HG02571 (cell line): ENCODE results near the gene HDAC8.

Experiments
- ATAC-seq: cut with Tn5 transposase; IDR thresholded peaks from one replicate; pipeline ENCODE4 v1.9.1; 2021; ENCODE audit warnings: mild to moderate bottlenecking, moderate library complexity; ENCODE audit not compliant: unreplicated experiment

Gene HDAC8

DNA sequence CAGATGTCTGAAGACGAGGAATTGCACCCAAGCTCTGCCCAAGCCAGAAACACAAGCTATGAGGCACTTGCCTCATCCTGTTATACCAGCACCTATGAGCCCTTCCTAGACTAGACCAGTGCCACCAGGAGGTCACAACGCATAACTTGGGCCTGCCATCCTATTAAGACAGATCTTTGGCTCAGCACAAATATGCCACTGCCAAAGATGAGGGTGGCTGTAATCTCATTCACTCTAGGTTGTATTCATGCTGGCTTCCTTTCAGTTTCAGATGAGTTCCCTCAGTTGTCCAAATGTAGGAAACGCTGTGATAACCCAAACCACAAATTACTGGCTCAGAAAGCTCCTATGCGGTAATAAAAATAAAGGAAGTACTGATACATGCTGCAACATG is 190.4 kb downstream of the HDAC8 start:
- no peak for ATAC-seq

DNA sequence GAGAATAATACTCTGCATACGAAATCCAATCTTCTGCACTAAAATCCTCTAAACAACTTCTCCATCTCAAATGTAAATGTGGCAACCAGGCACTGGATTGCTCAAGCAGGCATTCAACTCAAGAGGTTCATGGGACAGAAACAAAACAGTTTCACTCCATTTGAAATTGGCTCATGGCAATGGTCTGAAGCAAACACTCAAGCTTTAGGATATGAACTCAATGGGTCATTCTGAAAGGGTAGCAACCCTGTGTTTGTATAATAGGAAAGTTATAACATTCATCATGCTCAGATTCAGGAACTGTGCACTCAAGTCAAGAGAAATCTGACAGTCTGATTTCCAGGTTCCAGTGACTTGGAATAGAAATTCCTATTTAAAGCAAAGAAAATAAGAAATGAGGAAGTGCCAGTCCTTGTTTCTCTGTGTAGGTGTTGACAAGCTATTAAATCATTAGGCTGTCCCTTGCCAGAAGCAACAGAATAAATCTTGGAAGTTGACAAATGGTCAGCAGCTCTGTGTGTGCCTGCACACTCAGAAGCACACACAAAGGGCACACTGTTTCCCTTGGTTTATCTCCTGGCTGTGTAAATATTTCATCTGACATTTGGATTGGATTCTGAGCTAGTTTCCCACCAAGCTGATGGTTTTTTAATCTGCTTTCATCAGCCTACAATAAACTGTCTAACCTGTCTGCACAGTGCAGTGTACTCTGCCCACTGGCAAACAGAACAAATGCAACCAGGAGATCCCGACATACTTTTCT is 191.0 kb downstream of the HDAC8 start:
- ATAC-seq = no peak

DNA sequence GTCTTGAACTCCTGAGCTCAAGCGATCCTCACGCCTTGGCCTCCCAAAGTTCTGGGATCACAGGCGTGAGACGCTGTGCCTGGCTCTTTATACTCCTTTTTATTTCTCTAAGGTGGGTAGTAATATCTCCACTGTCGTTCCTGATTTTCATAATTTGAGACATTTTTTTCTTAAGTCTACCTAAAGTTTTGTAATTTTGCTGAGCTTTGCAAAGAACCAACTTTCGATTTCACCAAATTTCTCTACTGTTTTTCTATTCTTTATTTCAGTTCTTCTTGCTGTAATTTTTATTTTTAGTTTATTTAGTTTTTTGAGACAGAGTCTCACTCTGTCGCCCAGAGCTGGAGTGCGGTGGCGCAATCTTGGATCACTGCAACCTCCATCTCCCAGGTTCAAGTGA is 196.5 kb downstream of the HDAC8 start:
- ATAC-seq = no peak

DNA sequence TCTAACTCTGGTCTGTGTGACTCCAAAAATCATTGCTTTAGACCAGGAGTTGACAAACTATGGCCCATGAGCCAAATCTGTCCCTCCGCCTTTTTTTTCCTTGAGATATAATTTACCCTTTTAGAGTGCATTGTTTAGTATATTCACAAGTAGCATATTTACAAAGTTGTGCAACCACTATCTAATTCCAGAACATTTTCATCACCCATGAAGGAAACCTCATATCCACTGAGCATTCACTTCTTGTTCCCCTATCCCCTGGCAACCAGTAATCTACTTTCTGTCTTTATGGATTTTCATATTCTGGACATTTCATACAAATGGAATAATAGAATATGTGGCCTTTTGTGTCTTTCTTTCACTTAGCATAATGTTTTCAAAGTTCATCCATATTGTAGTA is 199.5 kb downstream of the HDAC8 start:
- ATAC-seq = no peak

GRCh38 chrX:72372735-72373134 is 199.9 kb downstream of the HDAC8 start:
- ATAC-seq = no peak

DNA sequence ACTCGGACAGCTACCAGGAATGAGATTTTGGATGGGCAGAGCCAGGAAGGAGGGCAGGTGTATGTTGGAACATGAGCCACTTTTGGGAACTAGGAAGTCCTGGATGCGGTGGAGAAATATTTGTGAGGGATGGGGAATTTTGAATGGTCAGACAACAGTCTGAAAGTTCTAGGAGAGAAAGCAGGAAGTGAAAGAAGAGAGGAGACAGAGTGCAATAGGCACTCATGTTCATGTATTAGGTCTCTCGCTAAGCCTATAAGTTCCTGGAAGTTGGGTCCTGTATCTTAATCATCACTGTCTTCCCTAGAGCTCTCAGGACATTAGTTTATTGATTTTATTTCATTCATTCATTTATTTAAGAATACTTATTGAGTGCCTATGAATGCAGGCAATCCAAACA is 201.2 kb downstream of the HDAC8 start:
- no peak for ATAC-seq

GRCh38 chrX:72368796-72369195 is 203.8 kb downstream of the HDAC8 start:
- no peak for ATAC-seq

DNA sequence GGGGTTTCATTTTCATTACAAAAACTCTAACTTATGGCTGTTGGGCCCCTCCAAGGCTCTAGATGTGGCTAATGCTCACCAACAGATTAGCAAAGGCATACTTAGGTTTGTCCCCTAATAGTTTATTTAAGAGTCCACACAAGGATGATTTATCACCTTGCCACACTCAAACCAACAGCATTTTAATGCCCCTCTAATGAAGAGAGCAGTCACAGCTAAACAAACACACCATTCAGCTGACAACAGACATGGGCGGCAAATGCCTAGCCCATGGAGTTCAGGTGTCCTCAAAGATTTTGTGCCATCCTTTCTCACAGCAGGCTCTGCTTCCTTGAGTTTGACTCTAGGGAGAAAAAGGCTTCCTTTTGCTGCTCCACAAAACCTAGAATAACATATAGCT is 205.1 kb downstream of the HDAC8 start:
- ATAC-seq = no peak

DNA sequence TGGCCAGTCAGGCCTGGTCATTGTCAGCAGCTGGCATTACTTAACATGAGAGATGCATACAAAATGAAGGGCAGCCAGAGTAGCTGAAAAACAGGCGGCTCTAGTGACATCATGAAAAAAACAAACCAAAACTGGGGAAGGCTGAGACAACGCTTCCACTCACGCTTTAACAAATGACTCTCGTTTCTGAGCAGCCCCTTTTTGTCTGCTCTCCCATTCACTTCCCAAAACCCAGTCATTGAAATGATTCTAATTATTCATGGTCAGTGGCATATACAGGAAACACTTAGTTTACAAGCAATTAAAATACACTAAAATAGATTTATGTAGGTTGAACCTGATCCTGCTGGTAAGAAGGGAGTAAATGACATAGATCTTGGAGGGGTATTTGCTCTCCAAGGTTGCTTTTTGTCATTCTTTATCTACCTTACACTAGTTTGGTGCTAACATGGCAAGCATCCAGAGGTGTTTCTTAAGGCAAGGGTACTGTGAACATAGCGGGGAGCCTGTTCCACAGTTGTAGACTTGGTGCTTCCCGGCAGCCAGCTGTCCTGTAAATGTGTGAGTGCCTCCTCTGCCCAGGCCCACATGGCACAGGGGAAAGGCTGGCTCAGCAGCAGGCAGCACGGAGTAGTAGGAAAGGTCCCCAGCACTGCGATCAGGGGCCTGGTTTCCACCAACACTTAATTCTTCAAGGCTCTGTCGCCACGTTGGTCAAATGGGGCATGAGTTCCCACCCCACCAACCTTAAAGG is 205.8 kb downstream of the HDAC8 start:
- ATAC-seq = no peak

DNA sequence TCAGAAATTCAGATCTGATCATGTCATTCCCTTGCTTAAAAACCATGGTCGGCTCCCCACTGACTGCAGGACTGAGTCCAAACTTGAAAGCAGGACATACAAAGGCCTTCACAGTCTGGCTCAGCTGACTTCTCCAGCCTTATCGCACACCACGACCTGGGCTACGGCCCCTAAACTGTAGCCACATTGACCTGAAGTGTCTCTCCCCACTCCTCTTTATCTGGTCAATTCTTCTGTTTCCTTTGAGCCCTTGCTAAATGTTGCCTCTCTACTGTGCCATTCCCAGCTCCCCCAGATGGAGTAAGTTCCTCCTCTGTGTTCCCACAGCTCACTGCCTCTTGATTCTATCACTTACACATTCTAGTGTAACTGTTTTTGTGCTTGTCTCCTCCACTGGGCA is 206.5 kb downstream of the HDAC8 start:
- no peak for ATAC-seq

DNA sequence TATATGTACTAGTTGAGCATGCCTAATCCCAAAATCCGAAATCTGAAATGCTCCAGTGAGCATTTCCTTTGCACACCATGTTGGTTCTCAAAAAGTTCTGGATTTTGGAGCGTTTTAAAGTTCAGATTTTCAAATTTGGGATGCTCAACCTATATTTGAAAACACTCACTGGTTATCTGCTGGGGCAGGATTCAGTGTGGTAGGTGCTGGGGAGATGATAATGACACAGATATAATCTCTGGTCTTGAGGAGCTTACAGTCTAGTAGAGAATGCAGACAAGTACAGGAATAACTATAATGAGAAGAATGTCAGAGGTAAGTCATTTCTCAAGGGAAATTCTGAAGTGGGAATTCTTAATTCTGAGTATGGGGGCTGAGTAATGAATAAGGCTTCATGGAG is 207.5 kb downstream of the HDAC8 start:
- ATAC-seq = no peak

- no peak for ATAC-seq
Measured at GRCh38 chrX:72360326-72360725, 212.3 kb downstream of the HDAC8 start.

DNA sequence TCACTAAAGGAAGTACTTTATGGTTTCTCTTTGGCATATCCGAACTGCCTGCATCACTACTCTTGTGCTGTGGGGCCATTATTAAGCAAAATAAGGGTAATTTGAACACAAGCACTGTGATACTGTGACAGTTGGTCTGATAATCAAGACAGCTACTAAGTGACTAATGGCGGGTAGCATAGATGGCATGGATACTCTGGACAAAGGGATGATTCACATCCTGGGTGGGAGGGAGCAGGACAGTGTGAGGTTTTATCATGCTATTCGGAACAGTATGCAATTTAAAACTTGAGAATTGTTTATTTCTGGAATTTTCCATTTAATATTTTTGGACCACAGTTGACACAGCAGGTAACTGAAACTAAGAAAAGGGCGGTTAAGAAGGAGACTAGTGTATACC is 214.3 kb downstream of the HDAC8 start:
- no peak for ATAC-seq

DNA sequence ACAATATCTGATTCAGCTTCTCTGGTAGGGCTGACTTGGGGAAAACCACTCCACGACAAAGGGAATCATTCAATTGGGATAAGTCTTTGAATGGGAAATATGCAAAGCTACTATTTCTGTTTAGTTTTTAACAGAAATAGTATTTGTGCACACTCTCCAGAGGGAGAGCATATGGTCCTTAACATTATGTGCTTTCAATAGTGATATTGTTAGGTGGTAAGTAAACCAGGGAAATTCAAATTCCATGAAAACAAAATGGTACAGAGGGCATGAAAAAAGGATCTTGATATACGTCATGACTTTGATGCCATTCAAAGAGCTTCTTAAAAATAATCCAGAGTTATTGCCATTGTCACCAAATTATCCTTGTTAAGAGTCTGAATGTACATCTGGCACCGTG is 219.9 kb downstream of the HDAC8 start:
- no peak for ATAC-seq

DNA sequence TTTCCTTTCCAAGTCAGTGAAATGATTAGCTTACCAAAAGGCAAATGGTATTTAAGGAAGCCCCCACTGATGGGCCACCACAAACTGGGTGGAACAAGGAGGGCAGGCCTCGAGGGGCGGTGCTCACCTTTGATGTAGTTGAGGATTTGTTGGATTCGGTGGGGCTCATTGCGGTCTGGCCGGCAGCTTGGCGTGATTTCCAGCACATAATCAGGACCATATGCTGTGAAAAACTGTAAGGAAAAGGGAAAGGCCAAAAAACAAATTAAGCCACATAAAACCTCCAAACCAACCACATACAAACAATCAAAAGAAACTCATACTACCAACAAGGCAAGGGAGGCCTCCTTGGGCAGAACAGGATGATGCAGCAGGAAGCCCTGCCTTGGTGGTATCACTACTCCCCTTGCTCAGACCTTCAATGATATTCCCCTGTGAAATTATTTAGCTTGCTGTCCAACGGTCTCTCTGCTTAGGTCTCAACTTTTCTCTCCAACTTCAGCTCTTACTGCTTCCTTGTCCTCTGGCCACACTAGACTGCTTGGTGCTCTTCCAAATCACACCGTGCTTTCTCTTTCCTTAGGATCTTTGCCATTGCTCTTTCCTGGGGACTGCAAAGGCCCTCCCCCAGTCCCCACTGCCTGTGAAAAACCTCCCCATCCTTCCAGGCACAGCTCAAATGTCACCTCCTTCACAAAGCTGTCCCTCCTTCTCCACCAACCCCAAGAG is 220.9 kb downstream of the HDAC8 start:
- ATAC-seq = no peak

DNA sequence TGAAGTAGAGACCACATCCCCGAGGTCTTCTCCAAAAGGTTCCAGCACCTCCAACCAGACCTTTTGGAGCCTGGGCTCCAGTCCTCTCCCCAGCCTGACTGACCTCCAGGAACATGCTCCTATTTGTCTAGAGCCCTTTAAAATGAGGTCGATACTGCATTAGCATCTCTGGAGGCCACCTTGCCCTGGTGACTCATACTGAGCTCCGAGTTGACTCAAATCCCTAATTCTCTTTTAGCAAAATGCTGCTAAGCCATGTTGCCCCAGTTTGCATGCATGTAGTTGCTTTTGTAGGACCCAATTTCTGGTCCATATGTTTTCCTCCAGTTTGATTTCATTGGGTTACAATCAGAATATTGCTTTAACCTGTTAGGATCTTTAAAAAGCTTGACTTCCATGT is 223.5 kb downstream of the HDAC8 start:
- ATAC-seq = peak; percentile 94

- no peak for ATAC-seq
Measured at GRCh38 chrX:72348247-72348979, 224.2 kb downstream of the HDAC8 start.

DNA sequence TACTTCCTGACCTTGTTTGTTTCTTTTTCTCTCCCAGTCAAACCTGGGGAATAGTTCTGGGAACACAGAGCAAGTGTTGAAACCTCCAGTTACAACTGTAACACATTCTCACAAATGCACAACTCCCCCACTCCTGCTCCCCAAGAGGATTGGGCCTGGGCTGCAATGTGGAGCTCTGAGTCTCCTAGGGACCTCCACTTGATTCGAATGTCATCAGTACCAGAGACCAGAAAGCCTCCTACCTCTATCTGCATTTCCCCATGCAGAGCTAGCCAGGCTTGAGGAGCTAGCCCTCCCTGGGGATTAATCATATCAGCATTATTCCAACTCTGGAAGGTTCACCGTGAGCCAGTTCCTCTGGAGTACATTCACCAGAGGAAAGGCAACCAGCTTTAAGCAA is 225.3 kb downstream of the HDAC8 start:
- ATAC-seq = no peak

- ATAC-seq = no peak
Measured at GRCh38 chrX:72346302-72346949, 226.2 kb downstream of the HDAC8 start.

DNA sequence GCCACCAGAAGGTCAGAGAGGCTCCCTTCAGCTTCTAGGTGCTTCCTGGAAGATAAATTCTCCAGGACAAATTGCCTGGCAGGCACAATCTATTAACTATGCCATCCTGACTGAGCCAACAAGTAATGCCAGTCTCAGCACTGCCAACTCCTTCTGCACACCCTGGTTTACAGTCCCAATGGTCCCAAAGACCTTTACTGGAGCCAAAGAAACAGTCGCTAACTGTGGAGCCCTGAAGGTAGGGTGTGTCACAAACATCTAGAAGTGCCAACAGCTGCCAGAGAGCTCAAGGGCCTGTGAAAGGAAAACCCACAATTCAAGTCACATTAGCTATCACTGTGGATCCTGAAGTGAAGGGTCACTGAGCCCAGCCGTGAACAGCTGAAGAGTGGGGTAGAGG is 232.0 kb downstream of the HDAC8 start:
- ATAC-seq = no peak

- no peak for ATAC-seq
Measured at GRCh38 chrX:72340041-72340440, 232.6 kb downstream of the HDAC8 start.
